ENCODE results near the gene ADORA2A. TPM values are rescaled to one million over a fixed set of nuclear protein-coding genes. Genes with fewer than 3 reads are reported as not detected.

Gene ADORA2A
- total and polyA plus RNA-seq, 10 of the 15 experiments (the other 5 are each of a cell fraction or from before 2014, with no cell fraction given): 0.69 to 31.2 (median 18.3) TPM

- TF ChIP-seq, protein P1, sequence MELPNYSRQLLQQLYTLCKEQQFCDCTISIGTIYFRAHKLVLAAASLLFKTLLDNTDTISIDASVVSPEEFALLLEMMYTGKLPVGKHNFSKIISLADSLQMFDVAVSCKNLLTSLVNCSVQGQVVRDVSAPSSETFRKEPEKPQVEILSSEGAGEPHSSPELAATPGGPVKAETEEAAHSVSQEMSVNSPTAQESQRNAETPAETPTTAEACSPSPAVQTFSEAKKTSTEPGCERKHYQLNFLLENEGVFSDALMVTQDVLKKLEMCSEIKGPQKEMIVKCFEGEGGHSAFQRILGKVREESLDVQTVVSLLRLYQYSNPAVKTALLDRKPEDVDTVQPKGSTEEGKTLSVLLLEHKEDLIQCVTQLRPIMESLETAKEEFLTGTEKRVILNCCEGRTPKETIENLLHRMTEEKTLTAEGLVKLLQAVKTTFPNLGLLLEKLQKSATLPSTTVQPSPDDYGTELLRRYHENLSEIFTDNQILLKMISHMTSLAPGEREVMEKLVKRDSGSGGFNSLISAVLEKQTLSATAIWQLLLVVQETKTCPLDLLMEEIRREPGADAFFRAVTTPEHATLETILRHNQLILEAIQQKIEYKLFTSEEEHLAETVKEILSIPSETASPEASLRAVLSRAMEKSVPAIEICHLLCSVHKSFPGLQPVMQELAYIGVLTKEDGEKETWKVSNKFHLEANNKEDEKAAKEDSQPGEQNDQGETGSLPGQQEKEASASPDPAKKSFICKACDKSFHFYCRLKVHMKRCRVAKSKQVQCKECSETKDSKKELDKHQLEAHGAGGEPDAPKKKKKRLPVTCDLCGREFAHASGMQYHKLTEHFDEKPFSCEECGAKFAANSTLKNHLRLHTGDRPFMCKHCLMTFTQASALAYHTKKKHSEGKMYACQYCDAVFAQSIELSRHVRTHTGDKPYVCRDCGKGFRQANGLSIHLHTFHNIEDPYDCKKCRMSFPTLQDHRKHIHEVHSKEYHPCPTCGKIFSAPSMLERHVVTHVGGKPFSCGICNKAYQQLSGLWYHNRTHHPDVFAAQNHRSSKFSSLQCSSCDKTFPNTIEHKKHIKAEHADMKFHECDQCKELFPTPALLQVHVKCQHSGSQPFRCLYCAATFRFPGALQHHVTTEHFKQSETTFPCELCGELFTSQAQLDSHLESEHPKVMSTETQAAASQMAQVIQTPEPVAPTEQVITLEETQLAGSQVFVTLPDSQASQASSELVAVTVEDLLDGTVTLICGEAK (IDR thresholded peaks at IDR 0.05; ENCODE audit: borderline replicate concordance): no peak
- TF ChIP-seq JUND (IDR thresholded peaks at IDR 0.05; ENCODE audit: low read depth, low read length) (no peak), ELK1 (IDR thresholded peaks at IDR 0.05; ENCODE audit: low read depth, low read length) (no peak), HDGF (IDR thresholded peaks at IDR 0.05) (no peak), SUZ12 (IDR thresholded peaks at IDR 0.05; ENCODE audit: unreplicated experiment) (no peak), CBFB (IDR thresholded peaks at IDR 0.05; ENCODE audit: low read depth) (no peak), RAD51 (IDR thresholded peaks at IDR 0.05) (no peak), NR2F1 (conservative IDR thresholded peaks at IDR 0.05) (no peak), TARDBP (IDR thresholded peaks at IDR 0.05; ENCODE audit: borderline replicate concordance) (no peak), CBX3 (IDR thresholded peaks at IDR 0.05; ENCODE audit: borderline replicate concordance, low read depth) (no peak), SMARCA5 (IDR thresholded peaks at IDR 0.05) (no peak), SPI1 (IDR thresholded peaks at IDR 0.05; ENCODE audit: borderline replicate concordance, insufficient read depth, low read depth, low read length) (no peak)
- TF ChIP-seq, protein P2, sequence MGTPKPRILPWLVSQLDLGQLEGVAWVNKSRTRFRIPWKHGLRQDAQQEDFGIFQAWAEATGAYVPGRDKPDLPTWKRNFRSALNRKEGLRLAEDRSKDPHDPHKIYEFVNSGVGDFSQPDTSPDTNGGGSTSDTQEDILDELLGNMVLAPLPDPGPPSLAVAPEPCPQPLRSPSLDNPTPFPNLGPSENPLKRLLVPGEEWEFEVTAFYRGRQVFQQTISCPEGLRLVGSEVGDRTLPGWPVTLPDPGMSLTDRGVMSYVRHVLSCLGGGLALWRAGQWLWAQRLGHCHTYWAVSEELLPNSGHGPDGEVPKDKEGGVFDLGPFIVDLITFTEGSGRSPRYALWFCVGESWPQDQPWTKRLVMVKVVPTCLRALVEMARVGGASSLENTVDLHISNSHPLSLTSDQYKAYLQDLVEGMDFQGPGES (IDR thresholded peaks at IDR 0.05): no peak
Observed at GRCh38 chr22:24422102-24422665, 5.2 kb upstream of the ADORA2A start (continued).
